ENCODE data around the gene EEA1.

Gene EEA1

GRCh38 chr12:92938018-92938417 lies 8.9 kb upstream of the EEA1 start:
- no peak for DNase-seq

- DNase-seq, result no peak
Observed at GRCh38 chr12:92933606-92934005, 4.5 kb upstream of the EEA1 start.

GRCh38 chr12:92930421-92930820 lies 1.3 kb upstream of the EEA1 start:
- no peak for DNase-seq

GRCh38 chr12:92929983-92930382 lies 888 bp upstream of the EEA1 start:
- DNase-seq, result no peak

GRCh38 chr12:92928421-92928961 lies 604 bp downstream of the EEA1 start:
- DNase-seq, result no peak

GRCh38 chr12:92927436-92928281 lies 1.4 kb downstream of the EEA1 start:
- DNase-seq, result no peak

GRCh38 chr12:92927055-92927435 lies 2.0 kb downstream of the EEA1 start:
- no peak for DNase-seq

GRCh38 chr12:92926549-92926948 lies 2.5 kb downstream of the EEA1 start:
- no peak for DNase-seq

- DNase-seq, result no peak
Observed at GRCh38 chr12:92921877-92922276, 7.2 kb downstream of the EEA1 start.

GRCh38 chr12:92915365-92915764 lies 13.7 kb downstream of the EEA1 start:
- no peak for DNase-seq

- DNase-seq, result no peak
Observed at GRCh38 chr12:92914170-92914569, 14.9 kb downstream of the EEA1 start.

GRCh38 chr12:92912672-92913071 lies 16.4 kb downstream of the EEA1 start:
- no peak for DNase-seq

GRCh38 chr12:92912052-92912451 lies 17.0 kb downstream of the EEA1 start:
- no peak for DNase-seq

GRCh38 chr12:92911339-92911738 lies 17.8 kb downstream of the EEA1 start:
- DNase-seq, result no peak

GRCh38 chr12:92908108-92908507 lies 21.0 kb downstream of the EEA1 start:
- DNase-seq, result no peak

GRCh38 chr12:92905811-92906554 lies 23.1 kb downstream of the EEA1 start:
- no peak for DNase-seq

- no peak for DNase-seq
Observed at GRCh38 chr12:92905258-92905810, 23.8 kb downstream of the EEA1 start.

GRCh38 chr12:92900941-92901340 lies 28.2 kb downstream of the EEA1 start:
- DNase-seq, result no peak

GRCh38 chr12:92899386-92900001 lies 29.6 kb downstream of the EEA1 start:
- DNase-seq, result no peak

GRCh38 chr12:92898755-92899154 lies 30.3 kb downstream of the EEA1 start:
- no peak for DNase-seq

GRCh38 chr12:92897844-92898243 lies 31.3 kb downstream of the EEA1 start:
- no peak for DNase-seq

- DNase-seq, result no peak
Observed at GRCh38 chr12:92890601-92891106, 38.4 kb downstream of the EEA1 start.

GRCh38 chr12:92886131-92886530 lies 43.0 kb downstream of the EEA1 start:
- DNase-seq, result no peak

All from NCI-H2029 treated with DMSO at 0.1 percent for 48 hours (cell line).